Measurements from ENCODE around the gene LRP6.

The LRP6 gene

DNA sequence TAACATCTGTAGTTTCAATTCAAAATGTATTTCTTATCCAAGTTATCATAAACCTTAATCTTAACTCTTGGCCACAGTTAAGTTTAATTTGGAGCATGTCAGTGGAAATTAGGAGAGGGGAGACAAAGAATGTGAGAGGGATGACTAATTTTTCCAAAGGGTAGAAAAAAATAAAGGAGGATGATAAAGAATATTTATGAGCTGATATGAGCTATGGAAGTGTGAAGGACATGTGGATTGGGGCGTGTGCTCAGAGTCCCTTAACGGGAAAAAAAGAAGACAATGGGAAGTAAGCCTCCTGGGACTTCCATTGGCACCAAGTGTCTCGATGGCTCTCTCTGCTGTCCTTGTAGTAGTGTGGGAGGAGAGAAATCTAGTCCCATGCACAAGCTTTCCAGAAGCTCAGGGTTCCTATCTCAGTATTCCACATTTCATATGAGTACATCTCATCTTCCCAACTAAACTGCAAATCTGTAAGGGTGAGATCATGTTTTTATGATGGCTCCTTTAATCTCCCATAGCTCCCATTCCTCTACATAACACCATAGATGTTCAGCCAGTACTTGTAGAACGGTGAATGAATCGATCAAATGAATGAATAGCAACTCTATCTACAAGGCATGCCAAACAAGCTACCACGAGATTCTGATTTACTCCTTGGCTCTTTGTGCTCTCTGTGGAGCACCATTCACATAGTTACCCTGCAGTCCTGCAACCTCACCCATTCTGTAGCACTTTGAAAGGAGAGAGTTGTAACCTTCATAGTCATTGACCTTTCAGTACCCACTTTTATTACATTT is 168.8 kb downstream of the LRP6 start:
- no peaks in the 10 kb centered on the region for H3K4me1 Mint-ChIP-seq
- no peaks in the 10 kb centered on the region for H3K9me3 Mint-ChIP-seq
- H3K27ac Mint-ChIP-seq: no peak overlapping the region
- no peak overlapping the region for H3K4me3 Mint-ChIP-seq
- H3K36me3 Mint-ChIP-seq: peaks cover 6% of the 10 kb centered on the region
- no peaks in the 10 kb centered on the region for H3K27me3 Mint-ChIP-seq

DNA sequence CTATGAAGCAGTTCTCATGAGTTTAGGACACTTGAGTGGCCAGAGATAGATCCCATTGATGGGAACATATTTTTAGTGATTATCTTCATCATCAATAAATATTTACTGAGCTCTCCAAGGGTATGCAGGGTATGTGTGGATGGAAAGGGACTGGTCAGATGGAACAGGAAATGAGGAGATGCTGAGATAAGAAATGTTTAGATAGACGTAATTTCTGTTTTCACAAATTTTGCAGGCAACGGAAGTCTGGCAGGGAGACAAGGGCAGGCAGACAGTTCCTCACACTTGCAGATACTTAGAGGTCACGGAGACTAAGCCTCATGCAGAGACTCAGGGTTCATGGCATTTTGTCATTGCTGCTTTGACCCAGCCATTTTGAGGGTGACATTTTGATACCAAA is 171.8 kb downstream of the LRP6 start:
- no peaks in the 10 kb centered on the region for H3K36me3 Mint-ChIP-seq
- H3K4me1 Mint-ChIP-seq: no peaks in the 10 kb centered on the region
- H3K27me3 Mint-ChIP-seq: no peaks in the 10 kb centered on the region
- H3K9me3 Mint-ChIP-seq: no peaks in the 10 kb centered on the region
- H3K4me3 Mint-ChIP-seq: no peak overlapping the region
- no peak overlapping the region for H3K27ac Mint-ChIP-seq

DNA sequence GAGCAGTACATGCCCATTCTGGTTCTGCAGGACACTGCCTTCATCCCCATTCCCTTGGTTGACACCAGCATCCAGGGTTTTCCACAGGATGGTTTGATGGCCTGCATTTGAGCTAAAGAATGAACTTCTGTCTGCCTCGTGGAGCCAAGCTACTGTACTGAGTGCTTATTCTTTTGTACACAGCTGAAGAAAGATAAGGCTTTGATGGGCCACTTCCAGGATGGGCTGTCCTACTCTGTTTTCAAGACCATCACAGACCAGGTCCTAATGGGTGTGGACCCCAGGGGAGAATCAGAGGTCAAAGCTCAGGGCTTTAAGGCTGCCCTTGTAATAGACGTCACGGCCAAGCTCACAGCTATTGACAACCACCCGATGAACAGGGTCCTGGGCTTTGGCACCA is 172.4 kb downstream of the LRP6 start:
- H3K4me3 Mint-ChIP-seq: no peak overlapping the region
- H3K27ac Mint-ChIP-seq: no peak overlapping the region
- H3K36me3 Mint-ChIP-seq: no peaks in the 10 kb centered on the region
- no peaks in the 10 kb centered on the region for H3K9me3 Mint-ChIP-seq
- no peaks in the 10 kb centered on the region for H3K27me3 Mint-ChIP-seq
- no peaks in the 10 kb centered on the region for H3K4me1 Mint-ChIP-seq

DNA sequence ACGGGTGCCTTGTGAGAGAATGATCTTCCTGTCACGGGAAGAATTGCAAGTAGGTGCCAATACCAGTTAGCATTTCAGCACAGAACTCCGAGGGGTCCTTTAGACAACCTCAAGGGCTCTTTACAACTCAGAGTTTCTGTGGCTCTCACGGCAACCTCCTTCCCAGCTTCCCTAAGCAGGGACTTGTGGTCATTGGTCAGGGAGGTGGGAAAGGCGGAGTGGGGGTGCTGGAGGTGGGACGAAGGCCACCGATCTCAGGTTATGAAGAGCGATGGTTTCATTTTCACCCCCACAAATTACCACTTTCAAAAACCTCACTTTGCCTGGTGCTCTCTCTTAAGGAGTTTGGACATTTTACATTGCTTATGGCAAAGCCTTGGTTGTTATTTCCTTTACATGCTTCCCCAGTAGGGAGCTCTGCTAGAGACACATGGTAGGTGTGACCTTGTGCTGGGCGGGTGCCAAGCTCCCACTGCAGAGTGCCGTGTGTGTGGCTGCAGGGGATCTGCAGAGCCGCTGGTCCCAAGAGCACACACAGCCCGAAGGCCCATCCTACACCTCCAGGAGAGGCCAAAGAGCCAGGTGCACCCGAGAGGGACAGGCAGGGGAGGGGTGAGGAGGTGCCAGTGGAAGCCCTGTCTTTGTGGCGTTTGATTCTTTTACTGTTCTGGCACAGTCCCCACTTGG is 174.7 kb downstream of the LRP6 start:
- H3K4me1 Mint-ChIP-seq: no peaks in the 10 kb centered on the region
- no peaks in the 10 kb centered on the region for H3K9me3 Mint-ChIP-seq
- no peaks in the 10 kb centered on the region for H3K36me3 Mint-ChIP-seq
- no peak overlapping the region for H3K27ac Mint-ChIP-seq
- H3K4me3 Mint-ChIP-seq: no peak overlapping the region
- H3K27me3 Mint-ChIP-seq: no peaks in the 10 kb centered on the region

DNA sequence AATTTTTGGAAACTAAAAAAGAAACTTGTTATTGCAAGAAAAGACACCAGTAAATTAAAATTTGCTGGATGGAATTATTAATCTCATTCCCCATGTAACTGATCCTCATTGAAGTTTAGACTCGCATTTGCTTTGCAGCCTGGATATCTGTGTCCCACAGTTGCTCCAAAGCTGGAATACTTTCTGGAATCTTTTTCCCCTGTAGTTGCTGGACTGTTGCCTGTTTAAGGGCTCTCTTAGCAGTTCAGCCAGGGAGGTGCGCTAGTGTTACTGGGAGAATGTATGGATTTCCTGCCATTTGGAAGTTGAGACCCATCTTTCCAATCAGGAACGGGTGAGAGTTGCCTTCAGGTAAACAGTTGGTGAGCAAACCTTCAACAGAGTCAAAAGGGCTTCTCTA is 175.8 kb downstream of the LRP6 start:
- Mint-ChIP-seq H3K9me3 (no peaks in the 10 kb centered on the region), H3K4me1 (no peaks in the 10 kb centered on the region), H3K27me3 (no peaks in the 10 kb centered on the region), H3K4me3 (no peak overlapping the region), H3K27ac (no peak overlapping the region), H3K36me3 (no peaks in the 10 kb centered on the region)

DNA sequence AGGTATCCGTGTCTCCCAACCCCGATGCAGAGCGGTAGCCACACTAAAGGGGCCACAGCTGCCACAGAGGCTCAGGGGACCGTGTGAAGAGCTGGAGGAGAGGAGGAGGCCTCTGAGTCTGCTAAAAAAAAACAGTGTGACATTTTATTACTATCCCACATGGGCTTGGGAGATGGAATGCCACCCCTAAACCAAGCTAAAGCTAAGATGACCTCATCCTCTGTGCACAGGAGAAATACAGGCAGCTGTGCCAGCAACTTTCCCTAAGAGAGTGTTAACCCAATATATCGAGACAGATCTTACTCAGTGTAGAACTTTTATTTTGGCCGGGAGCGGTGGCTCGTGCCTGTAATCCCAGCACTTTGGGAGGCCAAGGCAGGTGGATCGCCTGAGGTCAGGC is 178.1 kb downstream of the LRP6 start:
- H3K9me3 Mint-ChIP-seq: no peaks in the 10 kb centered on the region
- no peak overlapping the region for H3K27ac Mint-ChIP-seq
- H3K4me3 Mint-ChIP-seq: no peak overlapping the region

DNA sequence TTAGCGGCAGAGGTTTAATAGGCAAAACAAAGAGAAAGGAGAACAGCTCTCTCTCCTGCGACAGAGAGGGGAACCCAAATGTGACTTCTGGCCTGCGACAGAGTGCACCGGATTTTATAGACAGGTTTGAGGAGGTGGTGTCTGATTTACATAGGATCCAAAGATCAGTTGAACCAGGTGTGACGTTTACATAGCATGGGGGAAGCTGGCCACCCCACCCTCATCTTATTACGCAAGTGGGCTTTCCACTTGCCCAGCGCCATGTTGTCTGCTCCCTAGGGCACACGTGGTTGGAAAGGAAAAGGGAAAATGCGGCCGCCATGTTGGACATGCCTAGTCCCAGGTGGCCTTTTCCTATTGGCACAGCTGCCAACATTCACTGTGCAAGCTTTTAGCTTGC is 178.7 kb downstream of the LRP6 start:
- Mint-ChIP-seq H3K27ac (no peak overlapping the region), H3K4me1 (no peaks in the 10 kb centered on the region), H3K27me3 (no peaks in the 10 kb centered on the region), H3K4me3 (no peak overlapping the region), H3K36me3 (no peaks in the 10 kb centered on the region), H3K9me3 (no peaks in the 10 kb centered on the region)

More for the DNA sequence above, 178.1 kb downstream of the LRP6 start:
- Mint-ChIP-seq H3K36me3 (no peaks in the 10 kb centered on the region), H3K4me1 (no peaks in the 10 kb centered on the region), H3K27me3 (no peaks in the 10 kb centered on the region)

DNA sequence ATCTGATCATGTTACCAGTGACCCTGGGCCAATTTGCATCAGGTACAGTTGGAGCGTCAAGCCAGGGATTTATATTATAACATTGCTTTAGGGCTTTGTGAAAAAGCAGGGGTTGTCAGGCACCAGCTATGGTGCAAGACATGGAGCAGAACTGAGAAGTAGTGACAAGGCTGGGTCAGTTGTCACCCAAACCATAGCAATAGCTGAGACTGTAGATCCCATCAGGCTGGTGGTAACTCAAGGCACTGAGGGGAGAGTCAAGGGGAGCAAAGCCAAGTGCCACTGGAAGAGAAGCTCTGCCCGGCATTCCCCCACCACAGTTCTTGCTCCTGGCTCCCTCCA is 179.2 kb downstream of the LRP6 start:
- Mint-ChIP-seq H3K36me3 (no peaks in the 10 kb centered on the region), H3K27me3 (no peaks in the 10 kb centered on the region), H3K4me3 (no peak overlapping the region), H3K9me3 (no peaks in the 10 kb centered on the region), H3K4me1 (no peaks in the 10 kb centered on the region), H3K27ac (no peak overlapping the region)

DNA sequence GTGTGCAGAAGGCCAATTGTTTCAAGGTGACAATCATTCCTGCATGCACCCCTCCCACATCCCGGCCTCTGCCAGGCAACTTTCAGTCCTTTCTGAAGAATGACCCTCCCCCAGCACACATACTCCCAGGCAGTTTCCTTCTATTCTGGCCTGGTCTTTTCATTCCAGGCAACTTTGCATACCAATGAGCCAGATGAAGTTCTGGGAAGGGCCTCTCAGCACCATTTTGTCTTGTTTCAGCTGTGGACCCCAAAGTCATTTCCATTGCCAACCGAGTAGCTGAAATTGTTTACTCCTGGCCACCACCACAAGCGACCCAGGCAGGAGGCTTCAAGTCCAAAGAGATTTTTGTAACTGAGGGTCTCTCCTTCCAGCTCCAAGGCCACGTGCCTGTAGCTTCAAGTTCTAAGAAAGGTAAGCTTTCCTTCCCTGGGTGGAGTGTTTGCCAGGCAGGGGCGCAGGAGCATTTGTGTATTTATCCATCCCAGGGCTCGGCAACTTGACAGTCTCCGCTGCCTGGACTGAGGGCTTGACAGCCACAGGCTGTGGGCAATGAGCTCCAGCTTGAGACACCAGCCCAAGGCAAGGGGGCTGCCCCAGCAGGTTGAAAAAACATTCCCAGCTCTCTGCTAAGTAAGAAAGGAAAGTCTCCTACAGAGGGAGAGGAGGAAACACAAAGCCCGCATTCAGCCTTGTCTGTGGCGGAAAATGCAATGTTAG is 179.7 kb downstream of the LRP6 start:
- Mint-ChIP-seq H3K27ac (no peak overlapping the region), H3K36me3 (no peaks in the 10 kb centered on the region), H3K27me3 (no peaks in the 10 kb centered on the region), H3K4me1 (no peaks in the 10 kb centered on the region), H3K4me3 (no peak overlapping the region), H3K9me3 (no peaks in the 10 kb centered on the region)

DNA sequence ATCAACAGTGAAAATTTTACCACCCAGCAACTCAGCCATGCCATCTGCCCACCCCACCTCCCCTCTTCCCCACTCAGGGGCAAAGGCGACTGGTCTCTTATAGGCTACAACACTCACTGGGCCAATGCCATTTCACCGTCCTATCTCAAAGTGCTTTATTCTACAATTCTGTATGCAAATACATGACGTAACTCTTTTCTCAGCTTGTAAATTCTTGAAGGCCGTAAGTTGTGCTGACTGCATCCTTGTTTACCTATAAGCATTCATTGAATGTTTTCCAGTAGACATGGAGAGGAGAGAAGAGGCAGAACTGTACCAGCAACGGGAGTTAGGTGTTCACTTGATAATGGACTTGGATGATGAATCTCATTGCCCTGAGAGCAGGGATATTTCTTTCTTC is 180.5 kb downstream of the LRP6 start:
- no peaks in the 10 kb centered on the region for H3K27me3 Mint-ChIP-seq
- no peak overlapping the region for H3K27ac Mint-ChIP-seq
- H3K4me1 Mint-ChIP-seq: no peaks in the 10 kb centered on the region
- H3K4me3 Mint-ChIP-seq: no peak overlapping the region
- no peaks in the 10 kb centered on the region for H3K9me3 Mint-ChIP-seq
- no peaks in the 10 kb centered on the region for H3K36me3 Mint-ChIP-seq

DNA sequence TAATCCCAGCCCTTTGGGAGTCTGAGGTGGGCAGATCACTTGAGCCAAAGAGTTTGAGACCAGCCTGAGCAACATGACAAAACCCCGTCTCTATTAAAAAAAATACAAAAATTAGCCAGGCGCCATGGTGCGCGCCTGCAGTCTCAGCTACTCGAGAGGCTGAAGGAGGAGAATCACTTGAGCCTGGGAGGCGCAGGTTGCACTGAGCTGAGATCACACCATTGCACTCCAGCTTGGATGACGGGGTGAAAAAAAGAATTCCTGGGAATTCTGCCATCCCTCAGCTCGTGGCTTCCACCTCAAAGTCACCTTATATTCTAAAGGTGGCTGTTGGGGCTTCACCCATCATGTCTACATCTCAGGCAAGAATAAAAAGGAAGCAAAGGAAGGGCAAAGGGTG is 183.2 kb downstream of the LRP6 start:
- Mint-ChIP-seq H3K36me3 (no peaks in the 10 kb centered on the region), H3K4me3 (no peak overlapping the region), H3K9me3 (no peaks in the 10 kb centered on the region), H3K27me3 (no peaks in the 10 kb centered on the region), H3K4me1 (no peaks in the 10 kb centered on the region), H3K27ac (no peak overlapping the region)

DNA sequence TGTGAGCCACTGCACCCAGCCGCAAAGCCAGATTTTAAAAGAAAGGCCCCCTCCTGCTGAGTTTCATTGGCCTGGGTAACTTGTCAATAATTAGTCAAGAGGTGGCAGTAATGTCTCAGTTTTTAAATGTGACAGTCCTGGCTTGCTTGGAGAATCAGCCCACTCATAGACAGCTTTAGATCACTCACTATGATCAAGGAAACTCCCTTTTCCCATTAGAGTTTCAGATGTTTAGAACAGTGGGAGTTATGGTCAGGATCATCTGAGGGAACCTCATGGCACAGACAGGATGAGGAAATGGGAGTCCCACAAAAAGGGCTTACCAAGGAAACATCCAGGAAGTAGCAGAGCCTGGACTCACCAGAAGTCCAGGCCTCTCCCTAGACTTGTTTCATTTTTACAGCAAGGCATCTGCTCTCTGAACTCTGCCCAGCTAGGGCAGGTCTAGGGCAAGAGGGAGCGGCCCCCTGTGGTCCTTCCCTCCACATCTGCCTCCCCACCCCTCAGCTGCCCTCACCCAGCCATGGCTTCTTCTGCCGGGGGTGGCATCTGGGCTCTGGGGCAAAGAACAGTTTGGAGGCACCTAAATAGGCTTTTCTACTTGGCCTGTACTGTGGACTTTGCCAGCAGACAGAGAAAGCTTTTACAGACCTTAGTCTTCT is 184.9 kb downstream of the LRP6 start:
- no peak overlapping the region for H3K4me3 Mint-ChIP-seq
- H3K9me3 Mint-ChIP-seq: no peaks in the 10 kb centered on the region
- no peaks in the 10 kb centered on the region for H3K4me1 Mint-ChIP-seq
- H3K27me3 Mint-ChIP-seq: no peaks in the 10 kb centered on the region
- H3K27ac Mint-ChIP-seq: no peak overlapping the region
- no peaks in the 10 kb centered on the region for H3K36me3 Mint-ChIP-seq

DNA sequence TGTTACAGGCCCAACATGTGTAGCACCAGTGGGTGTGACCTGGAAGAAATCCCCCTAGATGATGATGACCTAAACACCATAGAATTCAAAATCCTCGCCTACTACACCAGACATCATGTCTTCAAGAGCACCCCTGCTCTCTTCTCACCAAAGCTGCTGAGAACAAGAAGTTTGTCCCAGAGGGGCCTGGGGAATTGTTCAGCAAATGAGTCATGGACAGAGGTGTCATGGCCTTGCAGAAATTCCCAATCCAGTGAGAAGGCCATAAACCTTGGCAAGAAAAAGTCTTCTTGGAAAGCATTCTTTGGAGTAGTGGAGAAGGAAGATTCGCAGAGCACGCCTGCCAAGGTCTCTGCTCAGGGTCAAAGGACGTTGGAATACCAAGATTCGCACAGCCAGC is 187.6 kb downstream of the LRP6 start:
- Mint-ChIP-seq H3K27ac (no peak overlapping the region), H3K4me3 (no peak overlapping the region), H3K4me1 (no peaks in the 10 kb centered on the region), H3K9me3 (no peaks in the 10 kb centered on the region), H3K27me3 (no peaks in the 10 kb centered on the region), H3K36me3 (no peaks in the 10 kb centered on the region)

DNA sequence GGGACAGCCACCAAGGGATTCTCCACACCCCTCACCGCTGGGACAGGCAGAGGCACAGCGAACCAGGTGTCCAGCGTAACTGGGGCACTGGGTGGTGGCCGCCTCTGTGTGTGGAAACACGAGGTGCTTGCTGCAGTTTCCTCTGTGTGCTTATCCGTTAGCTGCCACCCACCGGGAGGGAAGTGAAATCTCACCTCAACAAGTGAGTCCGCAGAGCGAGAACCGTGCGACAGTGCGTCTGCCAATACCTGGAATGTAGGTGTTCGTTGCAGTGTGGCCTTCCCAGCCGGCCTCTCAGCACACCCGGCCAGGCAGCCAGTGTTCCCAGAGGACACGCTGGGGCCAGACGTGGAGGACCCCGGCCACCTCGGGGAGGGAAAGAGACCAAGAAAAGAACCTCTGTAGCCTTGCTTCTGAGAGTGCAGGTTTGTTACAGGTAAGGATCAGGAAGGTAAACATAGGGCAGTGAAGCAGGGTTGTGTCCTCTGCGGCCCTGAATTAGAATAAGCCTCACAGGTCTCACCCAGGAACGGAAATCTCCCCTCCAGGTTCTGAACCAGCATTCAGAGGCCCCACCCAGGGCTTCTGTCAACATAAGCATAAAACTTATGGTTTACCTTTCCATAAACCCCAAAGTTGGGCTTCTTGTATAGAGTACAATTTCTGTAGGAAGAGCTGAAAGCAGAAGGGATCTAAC is 194.6 kb downstream of the LRP6 start:
- Mint-ChIP-seq H3K4me1 (peaks cover 27% of the 10 kb centered on the region), H3K4me3 (peak overlapping the region; percentile 82), H3K36me3 (no peaks in the 10 kb centered on the region), H3K9me3 (no peaks in the 10 kb centered on the region), H3K27me3 (no peaks in the 10 kb centered on the region), H3K27ac (peak overlapping the region; percentile 30)
